Measurements from ENCODE around the gene C9orf152.

The C9orf152 gene

DNA sequence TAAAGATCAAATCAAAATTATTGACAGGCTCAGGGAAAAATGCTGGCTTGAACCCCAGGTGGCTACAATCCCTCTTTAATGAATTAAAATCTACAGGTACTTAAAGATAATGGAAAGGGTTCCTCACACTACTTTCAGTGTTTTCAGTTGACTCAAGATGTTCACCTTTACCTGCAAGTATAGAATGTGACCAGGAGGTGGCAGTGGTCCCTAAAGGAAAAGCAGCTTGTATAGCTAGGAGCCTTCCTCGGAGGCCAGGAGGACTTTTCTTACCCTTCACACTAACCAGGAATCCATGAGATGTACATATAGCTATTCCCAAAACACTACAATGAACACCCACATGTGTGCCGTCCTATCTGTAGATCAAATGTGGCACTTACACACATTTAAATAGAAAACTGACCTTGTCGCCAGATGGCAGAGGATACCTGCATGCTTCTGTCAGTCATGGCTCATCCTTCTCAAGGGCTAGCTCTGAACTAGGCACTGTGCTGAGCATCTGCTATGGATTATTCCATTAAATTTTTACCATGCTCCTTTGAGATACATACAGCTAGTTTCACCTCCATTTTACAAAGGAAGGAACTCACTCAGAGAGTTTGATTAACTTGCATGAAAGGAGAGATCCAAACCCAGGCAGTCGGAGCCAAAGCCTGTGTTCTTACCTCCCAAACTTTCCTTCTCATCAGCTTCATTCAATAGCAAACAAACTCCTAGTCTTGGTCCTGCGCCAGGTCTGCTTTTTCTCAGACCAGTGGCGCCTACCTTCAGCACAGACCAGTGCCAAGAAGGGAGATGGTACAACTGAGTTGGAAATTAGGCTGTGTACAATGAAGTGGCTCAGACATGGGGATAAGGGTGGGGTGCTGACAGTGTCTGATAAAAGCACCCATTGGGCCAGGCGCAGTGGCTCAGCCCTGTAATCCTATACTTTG is 24.5 kb downstream of the C9orf152 start:
- peak in 1 of 2 donors; percentile 6 for DNase-seq (ENCODE audit: low read depth in 2 of 2, low spot score in 1 of 2)

DNA sequence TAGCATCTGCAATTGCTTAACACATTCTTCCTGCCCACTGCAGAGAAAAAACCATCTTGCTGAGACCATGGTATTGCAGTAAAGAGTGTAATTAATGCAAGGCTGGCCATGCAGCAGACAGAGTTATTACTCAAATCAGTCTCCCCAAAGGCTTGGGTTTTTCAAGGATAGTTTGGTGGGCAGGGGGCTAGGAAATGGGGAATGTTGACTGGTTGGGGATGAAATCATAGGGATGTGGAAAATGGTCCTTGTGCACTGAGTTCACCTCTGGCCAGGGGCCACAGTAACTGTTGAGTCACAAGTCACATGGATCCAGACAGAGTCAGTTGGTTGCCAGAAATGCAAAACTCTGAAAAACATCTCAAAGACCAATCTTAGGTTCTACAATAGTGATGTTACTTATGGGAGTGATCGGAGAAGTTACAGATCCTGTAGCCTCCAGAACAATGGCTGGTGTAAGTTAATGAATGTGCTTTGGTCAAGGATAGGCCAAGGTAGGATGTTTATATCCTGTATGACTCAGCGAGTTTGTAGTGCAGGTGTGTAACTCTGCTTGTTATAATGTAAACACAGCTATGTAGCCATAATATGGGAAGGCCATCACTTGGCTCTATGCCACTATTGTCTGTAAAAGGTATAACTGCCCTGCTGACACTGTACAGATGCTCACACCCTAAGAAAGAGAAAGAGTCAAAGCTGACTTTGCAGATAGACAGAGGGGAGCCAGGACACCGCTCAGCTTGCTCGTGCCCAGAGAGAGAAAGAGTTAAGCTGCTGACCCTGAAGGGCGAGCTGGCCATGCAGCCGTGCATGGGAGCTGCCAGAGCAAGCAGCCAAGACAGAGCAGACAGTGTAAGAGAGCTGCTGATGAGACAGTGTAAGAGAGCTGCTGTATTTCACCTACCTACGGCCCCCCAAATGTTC is 27.2 kb downstream of the C9orf152 start:
- DNase-seq (ENCODE audit: low read depth in 2 of 2, low spot score in 1 of 2): no peak

DNA sequence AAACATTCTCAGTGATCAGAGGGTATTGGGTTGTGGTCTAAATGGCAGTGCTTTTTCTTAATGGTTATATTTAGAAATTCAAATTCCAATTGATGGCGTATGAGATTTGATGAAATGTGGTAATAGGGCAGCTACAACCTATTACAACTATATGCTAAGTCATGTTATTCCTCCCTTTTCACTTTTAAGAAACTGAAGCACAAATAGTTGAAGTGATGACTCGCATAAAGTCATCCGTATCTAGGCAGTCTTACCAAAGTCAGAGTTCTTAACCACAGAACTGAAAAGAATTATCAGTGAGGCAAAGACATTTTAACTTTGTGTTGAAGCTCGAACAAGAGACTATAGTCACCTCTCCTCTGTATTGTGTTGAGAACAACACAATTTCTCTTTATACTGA is 28.2 kb downstream of the C9orf152 start:
- DNase-seq (ENCODE audit: low read depth in 2 of 2, low spot score in 1 of 2): no peak

DNA sequence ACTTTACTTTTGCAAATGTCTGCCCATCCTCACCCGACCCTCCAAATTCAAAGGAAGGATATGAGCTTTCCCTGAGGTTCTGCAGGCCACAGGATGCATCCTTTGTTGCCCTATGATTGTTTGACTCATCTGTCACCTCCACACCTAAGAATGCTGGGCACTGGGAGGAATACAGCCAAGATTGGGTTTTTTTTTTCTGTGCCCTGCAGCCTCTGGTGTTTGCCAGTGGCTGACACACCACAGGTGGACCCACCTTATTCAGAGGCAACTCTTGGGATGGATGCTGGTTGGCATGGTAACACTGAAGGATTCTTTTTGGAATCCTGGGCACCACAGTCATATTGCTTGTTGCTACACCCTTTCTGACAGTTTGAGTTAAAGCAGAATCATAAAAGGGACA is 29.7 kb downstream of the C9orf152 start:
- DNase-seq (ENCODE audit: low read depth in 2 of 2, low spot score in 1 of 2): no peak

DNA sequence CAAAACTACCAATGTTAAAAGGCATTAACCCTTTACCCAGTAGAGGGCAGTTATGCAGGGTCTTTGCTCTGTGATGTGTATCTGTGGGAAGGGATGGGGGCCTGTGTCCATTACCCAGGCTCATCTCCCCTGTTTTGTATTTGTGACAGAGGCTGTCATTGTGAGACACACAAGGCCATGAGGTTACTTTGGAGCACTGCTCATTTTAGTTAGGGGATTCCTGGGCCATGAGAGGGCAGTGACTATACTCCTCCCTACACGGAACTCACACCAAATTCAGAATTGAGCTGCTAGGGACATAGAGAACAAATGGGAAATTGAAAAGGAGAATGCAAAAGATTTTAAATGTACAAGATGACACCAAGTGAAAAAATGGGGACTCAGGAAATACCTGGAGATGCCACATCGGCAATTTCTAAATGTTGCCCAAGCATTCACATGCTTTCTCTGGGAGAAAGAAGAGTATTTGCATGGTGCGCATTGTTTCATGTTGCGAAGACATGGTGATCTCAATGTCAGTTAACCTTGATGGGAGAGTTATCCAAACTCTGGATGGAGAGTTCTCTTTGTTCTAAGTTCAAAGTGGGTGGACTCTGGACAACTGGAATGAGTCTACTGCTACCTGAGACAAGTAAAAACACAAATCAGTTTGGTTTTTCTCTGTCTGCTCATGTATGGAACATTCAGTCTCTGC is 32.5 kb downstream of the C9orf152 start:
- DNase-seq (ENCODE audit: low read depth in 2 of 2, low spot score in 1 of 2): no peak

DNA sequence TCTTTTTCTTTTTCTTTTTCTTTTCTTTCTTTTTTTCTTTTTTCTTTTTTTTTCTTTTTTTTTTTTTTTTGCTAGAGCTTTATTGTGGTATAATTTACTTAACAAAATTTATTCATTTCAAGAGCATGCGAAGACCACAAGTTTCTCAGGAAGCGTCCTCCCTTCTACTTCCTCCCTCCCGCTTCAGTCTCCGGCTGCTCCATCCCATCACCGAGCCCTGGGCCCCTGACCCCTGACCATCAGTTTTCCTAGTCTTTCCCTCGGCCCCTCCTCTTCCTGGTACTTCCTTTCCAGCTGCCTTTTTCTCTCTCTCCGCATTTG is 34.7 kb downstream of the C9orf152 start:
- no peak for DNase-seq (ENCODE audit: low read depth in 2 of 2, low spot score in 1 of 2)

DNA sequence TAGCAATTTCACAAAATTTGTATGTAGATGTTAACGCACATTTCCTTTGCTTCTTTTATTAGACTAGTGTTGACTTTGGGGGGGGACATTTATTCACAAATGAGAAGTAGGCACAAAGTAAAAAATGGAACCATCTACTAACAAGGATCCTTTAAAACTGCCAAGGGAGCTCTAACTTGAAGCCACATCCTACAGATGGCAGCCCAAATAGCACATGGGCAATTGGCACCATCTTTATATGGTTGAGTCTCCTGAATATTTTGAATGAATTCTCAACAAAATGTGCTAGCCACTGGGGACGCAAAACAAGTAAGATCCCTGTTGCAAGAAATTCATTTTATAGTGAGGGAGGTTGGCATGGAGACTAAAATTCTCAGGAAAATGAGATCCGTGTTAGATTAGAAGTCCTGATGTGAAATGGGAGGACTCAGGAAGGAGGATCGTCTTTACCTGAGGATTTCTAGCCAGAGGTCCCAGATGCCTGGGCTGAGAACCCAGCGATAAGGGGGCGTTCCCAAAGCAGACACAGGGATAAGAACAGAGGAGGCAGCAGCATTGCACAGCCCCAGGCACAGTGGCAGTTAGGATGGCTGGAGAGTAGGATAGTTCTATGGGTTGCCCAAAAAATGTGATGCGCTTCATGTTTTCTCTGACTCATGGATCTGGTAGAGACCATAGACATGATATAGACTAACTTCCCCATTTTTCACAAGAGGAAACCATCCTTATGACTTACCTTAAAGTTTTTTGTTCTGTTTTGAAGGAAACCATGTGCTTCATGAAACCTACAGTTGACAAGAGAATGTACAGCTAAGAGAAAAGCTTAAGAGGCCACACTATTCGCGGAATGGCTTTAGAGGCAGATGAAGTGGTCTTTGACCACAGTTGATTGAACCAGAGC is 37.4 kb downstream of the C9orf152 start:
- DNase-seq (ENCODE audit: low read depth in 2 of 2, low spot score in 1 of 2): no peak

DNA sequence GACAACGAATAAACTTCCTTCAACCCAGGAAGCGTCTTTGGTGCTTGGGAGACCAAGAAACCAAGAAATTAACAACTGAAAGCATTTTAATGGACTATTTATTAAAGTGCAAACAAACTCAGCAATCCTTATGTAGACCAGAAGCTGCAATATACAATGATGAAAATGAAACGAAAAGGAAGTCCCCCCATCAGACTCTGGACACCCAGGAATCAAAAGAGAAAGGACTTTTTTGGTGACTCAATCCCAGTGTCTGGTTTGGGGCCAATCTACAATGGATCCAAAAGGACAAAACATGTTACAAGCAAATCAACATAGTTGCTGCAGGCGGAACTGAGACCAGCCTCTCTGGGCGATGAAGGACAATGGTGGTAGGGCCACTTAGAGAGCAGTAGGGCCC is 39.5 kb downstream of the C9orf152 start:
- no peak for DNase-seq (ENCODE audit: low read depth in 2 of 2, low spot score in 1 of 2)

DNA sequence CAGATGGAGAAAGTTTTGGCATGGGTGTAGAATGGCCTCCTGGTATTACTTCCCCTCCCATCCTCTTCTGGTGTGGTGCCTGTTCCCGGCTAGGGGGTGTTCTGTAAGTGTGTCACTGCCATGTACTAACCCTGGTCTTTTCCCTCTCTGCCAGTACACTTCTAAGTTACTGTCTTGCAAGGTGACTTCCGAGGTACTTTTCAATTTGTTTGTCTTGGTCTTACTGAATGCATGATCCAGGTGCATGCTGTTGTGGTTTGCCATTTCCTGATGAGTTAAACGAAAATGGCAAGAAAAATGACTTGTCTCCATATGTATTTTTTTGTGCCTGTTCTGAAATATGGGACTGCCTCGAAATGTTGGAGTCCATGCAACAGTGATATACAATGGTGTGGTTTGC is 46.0 kb downstream of the C9orf152 start:
- DNase-seq (ENCODE audit: low read depth in 2 of 2, low spot score in 1 of 2): no peak

DNA sequence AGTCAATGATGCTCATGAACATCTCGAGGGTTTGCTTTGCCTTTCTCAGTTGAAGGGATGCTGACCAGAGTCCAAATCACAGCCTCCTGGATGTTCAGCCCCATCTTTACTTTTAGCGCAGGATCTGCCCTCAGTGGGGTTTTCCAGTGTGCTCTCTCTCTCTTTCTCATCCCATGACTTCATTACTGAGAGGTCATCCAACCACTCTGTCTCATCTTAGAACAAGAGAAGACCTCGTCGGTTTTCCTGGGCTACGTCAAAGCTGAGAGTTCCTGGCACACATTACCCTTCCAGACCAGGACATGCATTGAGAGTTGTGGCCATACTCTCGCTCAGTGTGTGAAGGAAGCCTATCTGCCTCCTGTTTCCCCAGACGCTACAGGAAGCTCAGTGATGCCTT is 47.3 kb downstream of the C9orf152 start:
- no peak for DNase-seq (ENCODE audit: low read depth in 2 of 2, low spot score in 1 of 2)

DNA sequence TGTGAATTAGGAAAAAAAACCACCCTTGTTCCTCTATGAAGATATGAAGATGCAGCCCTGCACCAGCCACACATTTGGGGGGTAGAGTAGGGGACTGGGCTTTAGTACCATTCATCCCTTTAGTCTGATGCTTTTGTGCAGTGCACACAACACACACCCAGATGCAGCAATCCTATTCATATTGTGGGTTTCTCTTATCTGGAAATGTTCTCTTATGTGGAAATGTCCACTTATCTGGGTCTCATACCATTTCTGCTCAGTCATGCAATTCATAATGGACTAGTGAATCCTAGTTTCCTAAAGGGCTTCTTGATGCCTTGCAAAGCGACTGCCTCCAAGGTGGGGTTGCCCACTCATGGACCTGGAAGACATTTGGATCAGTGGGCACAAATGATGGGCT is 47.8 kb downstream of the C9orf152 start:
- no peak for DNase-seq (ENCODE audit: low read depth in 2 of 2, low spot score in 1 of 2)

DNA sequence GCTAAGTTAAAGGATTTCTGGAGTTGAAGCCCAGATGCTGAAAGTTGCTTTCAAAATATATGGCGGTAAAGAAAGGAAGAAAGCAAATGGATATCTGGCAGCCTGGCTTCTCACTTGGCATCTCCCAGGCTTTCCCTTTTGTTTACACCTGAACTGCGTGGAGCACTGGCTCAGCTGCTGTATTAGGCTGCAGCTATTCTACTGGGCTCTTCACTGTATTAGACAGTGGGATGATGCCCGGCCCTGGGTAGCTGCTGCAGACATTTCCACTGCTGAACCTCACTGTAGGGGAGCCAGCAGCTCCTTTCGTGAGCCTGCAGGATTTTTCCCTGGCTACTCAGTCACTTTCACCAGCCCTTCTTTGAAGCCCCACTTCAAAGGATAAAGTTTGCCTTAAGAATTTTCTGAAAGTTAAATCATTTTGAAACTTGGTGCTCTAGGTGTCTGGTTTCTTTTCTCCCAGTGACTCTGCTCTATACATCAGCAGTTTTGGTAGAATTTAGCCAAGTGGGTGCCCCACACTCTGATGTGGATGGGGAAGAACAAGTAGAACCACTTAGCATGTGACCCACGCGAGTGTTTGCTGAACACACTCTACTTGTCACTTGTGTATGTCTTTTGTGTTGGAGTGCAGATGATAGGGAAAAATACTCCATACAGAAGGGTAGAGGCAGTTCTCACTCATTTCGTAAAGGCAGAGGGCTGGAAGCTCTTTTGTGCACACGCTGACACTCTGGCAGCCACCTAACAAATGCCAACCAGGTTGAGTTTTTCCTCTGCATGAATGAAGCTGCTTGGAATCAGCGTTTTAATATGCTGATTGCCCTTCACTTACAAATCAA is 49.9 kb downstream of the C9orf152 start:
- DNase-seq (ENCODE audit: low read depth in 2 of 2, low spot score in 1 of 2): no peak

DNA sequence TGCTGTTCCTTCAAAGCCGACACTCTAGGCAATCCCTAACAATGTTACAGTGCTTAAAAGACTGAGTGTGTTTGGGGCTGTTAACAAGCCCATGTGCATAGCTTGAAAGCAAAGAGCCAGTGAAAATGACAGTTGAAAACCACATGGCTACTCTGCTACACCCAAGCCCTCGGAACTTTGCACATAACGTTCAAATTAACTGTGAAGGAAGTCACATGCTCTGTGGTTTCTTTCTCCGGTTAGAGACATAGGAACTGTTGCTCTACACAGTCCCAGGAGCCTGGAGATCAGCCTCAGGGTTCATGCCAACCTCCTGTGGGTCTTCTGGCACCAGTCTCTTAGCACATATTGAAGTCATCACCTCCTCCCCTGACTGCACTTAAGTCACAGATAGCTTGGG is 51.1 kb downstream of the C9orf152 start:
- DNase-seq (ENCODE audit: low read depth in 2 of 2, low spot score in 1 of 2): no peak

DNA sequence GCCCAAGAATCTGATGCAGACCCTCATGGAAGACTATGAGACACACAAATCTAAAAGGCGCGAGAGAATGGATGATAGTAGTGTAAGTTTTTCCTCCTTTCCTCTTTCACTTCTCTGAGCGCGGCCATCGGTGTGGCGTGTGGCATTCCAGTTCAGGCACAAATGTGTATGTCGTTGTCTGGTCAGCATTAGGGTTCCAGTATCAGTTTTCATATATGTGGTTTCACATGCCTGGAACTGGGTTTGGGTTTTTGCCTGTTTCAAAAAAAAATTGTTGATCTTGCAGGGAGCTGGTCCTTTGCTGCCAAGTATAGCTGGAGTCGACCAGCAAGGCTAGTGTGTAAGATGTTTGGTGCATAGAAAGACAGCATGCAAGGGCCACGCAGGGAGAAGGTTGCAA is 51.5 kb downstream of the C9orf152 start:
- no peak for DNase-seq (ENCODE audit: low read depth in 2 of 2, low spot score in 1 of 2)

DNA sequence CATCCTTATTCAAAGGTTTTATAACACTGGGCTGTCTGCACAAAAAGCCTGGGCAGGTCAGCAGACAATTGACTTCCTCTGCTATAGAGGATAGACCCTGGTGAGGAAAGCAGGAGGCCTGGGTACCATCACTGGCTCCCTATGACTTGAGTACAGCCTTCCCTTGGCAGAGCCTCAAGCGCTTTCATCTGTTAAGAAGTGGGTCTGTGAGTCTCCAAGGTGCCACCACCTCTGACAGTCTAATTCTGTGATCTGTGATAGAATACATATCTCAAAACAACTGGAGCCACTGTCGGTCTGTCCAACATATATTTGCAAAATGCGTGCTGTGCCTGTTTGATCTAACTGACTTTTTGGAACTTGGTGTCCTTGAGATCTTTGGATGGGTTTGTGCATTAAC is 52.2 kb downstream of the C9orf152 start:
- DNase-seq (ENCODE audit: low read depth in 2 of 2, low spot score in 1 of 2): no peak

DNA sequence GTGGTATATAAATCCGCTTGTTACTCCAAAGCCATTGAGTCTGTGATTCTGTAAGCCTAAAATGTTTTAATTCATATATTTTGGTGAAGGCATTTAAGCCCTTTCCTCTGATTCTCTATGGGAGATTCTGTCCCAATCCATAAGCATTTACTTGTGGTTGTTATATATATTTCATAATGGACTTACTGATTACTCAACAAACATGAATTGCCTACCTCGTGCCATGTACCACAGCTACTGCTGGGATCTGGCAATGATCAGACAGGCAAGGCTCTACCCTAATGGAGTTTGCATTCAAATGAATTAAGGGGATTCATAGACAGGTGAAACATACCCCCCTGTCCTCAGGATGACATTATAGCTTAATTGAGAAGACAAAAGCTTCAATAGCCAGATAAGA is 54.5 kb downstream of the C9orf152 start:
- no peak for DNase-seq (ENCODE audit: low read depth in 2 of 2, low spot score in 1 of 2)

DNA sequence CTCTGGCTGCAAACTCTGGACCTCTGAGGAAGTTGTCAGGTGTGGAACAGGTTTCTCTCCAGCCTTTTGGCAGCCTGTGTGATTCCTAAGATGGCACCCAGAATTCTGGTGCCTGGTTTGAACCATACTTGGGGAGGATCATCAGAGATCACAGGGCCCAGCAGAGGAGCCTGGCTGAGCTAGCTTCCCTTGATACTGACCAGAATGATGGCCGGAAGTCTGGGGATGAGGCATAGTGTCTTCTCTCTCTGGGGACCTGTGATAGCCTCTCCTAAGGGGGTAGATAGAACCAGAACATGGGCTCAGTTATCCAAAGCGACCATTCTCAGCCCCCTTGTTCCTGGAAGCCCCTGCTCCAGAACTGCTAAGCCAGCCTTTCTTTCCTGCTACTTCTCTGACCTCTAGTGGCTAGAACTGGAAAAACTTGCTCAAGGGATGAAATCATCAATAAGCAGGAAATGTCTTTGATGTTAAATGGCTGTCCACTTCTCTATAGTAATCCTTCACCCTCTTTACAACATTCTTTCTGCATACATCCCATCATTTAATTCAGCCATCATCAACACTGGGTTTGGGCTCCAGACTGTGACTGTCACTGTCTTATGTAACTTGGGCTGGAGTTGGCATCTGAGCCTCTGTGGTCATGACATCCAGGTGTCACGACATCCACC is 55.1 kb downstream of the C9orf152 start:
- no peak for DNase-seq (ENCODE audit: low read depth in 2 of 2, low spot score in 1 of 2)

Data from stimulated activated CD8-positive, alpha-beta memory T cell treated with anti-CD3 and anti-CD28 coated beads, Interleukin-4, amount 100 ng/mL, for 4 hours (primary cell).